MM.1S (cell line): ENCODE results near the gene GAA.

Experiments
- DNase-seq: peaks from one replicate; pipeline ENCODE4 v3.0.0-alpha.2; 2015
- H2AFZ ChIP-seq: fragments of 300-600 bp; sonication (generic); 2 replicates; pipeline ENCODE4 v1.6.0; 2016; ENCODE audit warnings: antibody characterized with exemption, low read length
- H3F3A ChIP-seq: fragments of 300-600 bp; sonication (generic); 2 replicates; pipeline ENCODE4 v1.6.1; 2016; ENCODE audit warnings: mild to moderate bottlenecking, antibody characterized with exemption, low read length, moderate library complexity, mixed read lengths; ENCODE audit not compliant: insufficient read depth
- H3K27ac ChIP-seq: fragments of 300-600 bp; sonication (generic); 2 replicates; pipeline ENCODE4 v1.5.1; 2016; ENCODE audit warnings: mild to moderate bottlenecking, low read length
- H3K27me3 ChIP-seq: fragments of 300-600 bp; sonication (generic); replicated peaks from 2 replicates; pipeline ENCODE4 v1.6.0; 2016; ENCODE audit warnings: low read length; ENCODE audit not compliant: insufficient read depth
- H3K36me3 ChIP-seq: fragments of 300-600 bp; sonication (generic); replicated peaks from 2 replicates; pipeline ENCODE4 v1.6.1; 2016; ENCODE audit warnings: mild to moderate bottlenecking, low read length, mixed read lengths; ENCODE audit not compliant: insufficient read depth
- H3K4me1 ChIP-seq: fragments of 300-600 bp; sonication (generic); 2 replicates; pipeline ENCODE4 v1.6.1; 2016; ENCODE audit warnings: low read length, mixed read lengths
- H3K4me2 ChIP-seq: fragments of 300-600 bp; sonication (generic); 2 replicates; pipeline ENCODE4 v1.6.0; 2016; ENCODE audit warnings: low read depth, low read length
- H3K4me3 ChIP-seq: fragments of 300-600 bp; sonication (generic); 2 replicates; pipeline ENCODE4 v1.5.1; 2016; ENCODE audit warnings: low read length, mixed read lengths
- H3K79me2 ChIP-seq: fragments of 300-600 bp; sonication (generic); 2 replicates; pipeline ENCODE4 v1.6.1; 2016; ENCODE audit warnings: mixed run types, low read length, mixed read lengths
- H3K9ac ChIP-seq: fragments of 300-600 bp; sonication (generic); 2 replicates; pipeline ENCODE4 v1.6.1; 2016; ENCODE audit warnings: low read length, mixed read lengths
- H3K9me2 ChIP-seq: fragments of 300-600 bp; sonication (generic); replicated peaks from 2 replicates; pipeline ENCODE4 v1.6.1; 2016; ENCODE audit warnings: mild to moderate bottlenecking, low read length, mixed read lengths; ENCODE audit not compliant: insufficient read depth
- H3K9me3 ChIP-seq: fragments of 300-600 bp; sonication (generic); replicated peaks from 2 replicates; pipeline ENCODE4 v1.6.1; 2016; ENCODE audit warnings: mild to moderate bottlenecking, low read length, mixed read lengths; ENCODE audit not compliant: insufficient read depth
- H4K20me1 ChIP-seq: fragments of 300-600 bp; sonication (generic); 2 replicates; pipeline ENCODE4 v1.6.1; 2016; ENCODE audit warnings: mild to moderate bottlenecking, low read length, moderate library complexity, mixed read lengths; ENCODE audit not compliant: insufficient read depth
- EZH2 ChIP-seq: fragments of 300-600 bp; sonication (generic); optimal IDR thresholded peaks from 2 replicates; pipeline ENCODE3; 2017; ENCODE audit warnings: low read depth, mild to moderate bottlenecking, antibody characterized with exemption, low read length, mixed read lengths
- EZH2phosphoT487 ChIP-seq: fragments of 300-600 bp; sonication (generic); IDR thresholded peaks from 2 replicates; pipeline ENCODE4 v1.6.1; 2018; ENCODE audit warnings: antibody characterized with exemption, low read length
- TF ChIP-seq, protein P1 (sequence below): fragments of 300-600 bp; sonication (generic); IDR thresholded peaks from 2 replicates; pipeline ENCODE4 v1.5.1; 2016; ENCODE audit warnings: antibody characterized with exemption, low read length, mixed read lengths

The GAA gene

DNA sequence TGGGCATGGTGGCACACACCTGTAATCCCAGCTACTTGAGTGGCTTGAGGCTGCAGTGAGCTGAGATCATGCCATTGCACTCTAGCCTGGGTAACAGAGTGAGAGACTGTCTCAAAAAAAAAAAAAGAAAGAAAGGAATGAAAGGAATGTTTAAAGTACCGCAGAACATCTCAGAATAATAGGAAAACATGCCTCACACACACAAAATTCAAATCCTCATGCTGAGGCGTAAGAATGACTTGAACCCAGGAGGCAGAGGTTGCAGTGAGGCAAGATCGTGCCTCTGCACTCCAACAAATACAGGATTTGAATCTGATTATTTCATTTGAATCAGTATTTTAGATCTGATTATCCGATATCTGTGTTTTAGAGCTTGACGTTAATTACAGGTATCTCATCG, 21.3 kb upstream of the GAA start:
- H3K4me3 ChIP-seq = no peak overlapping the region
- no peaks in the 10 kb centered on the region for H4K20me1 ChIP-seq
- no peaks in the 10 kb centered on the region for H3K9me3 ChIP-seq
- H3K36me3 ChIP-seq = no peaks in the 10 kb centered on the region
- no peak overlapping the region for H3K9ac ChIP-seq
- H3K9me2 ChIP-seq = no peaks in the 10 kb centered on the region
- H3F3A ChIP-seq = no peaks in the 10 kb centered on the region
- no peak overlapping the region for H3K4me2 ChIP-seq
- no peak overlapping the region for H3K27ac ChIP-seq
- no peak for DNase-seq
- H3K4me1 ChIP-seq = no peaks in the 10 kb centered on the region
- no peak for TF ChIP-seq EZH2phosphoT487
- TF ChIP-seq, protein P1, sequence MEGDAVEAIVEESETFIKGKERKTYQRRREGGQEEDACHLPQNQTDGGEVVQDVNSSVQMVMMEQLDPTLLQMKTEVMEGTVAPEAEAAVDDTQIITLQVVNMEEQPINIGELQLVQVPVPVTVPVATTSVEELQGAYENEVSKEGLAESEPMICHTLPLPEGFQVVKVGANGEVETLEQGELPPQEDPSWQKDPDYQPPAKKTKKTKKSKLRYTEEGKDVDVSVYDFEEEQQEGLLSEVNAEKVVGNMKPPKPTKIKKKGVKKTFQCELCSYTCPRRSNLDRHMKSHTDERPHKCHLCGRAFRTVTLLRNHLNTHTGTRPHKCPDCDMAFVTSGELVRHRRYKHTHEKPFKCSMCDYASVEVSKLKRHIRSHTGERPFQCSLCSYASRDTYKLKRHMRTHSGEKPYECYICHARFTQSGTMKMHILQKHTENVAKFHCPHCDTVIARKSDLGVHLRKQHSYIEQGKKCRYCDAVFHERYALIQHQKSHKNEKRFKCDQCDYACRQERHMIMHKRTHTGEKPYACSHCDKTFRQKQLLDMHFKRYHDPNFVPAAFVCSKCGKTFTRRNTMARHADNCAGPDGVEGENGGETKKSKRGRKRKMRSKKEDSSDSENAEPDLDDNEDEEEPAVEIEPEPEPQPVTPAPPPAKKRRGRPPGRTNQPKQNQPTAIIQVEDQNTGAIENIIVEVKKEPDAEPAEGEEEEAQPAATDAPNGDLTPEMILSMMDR = no peak
- no peak for TF ChIP-seq EZH2
- H3K27me3 ChIP-seq = peaks cover 89% of the 10 kb centered on the region
- no peaks in the 10 kb centered on the region for H3K79me2 ChIP-seq
- H2AFZ ChIP-seq = no peak overlapping the region

DNA sequence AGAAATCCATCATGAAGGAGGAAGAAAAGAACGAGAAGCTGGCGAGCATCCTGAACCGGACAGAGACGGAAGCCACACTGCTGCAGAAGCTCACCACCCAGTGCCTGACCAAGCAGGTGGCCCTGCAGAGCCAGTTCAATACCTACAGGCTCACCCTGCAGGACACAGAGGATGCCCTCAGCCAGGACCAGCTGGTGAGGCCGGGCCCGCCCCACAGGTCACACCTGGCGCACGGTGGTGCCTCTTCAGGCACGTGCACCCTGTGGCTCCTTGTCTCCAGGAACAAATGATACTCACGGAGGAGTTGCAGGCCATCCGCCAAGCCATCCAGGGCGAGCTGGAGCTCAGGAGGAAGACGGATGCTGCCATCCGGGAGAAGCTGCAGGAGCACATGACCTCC, 19.8 kb upstream of the GAA start:
- H3K27me3 ChIP-seq = peaks cover 88% of the 10 kb centered on the region
- no peak for DNase-seq
- H3F3A ChIP-seq = no peaks in the 10 kb centered on the region
- H2AFZ ChIP-seq = no peak overlapping the region
- no peak for TF ChIP-seq EZH2phosphoT487
- TF ChIP-seq, protein P1 = no peak
- no peak for TF ChIP-seq EZH2
- H4K20me1 ChIP-seq = no peaks in the 10 kb centered on the region
- H3K4me2 ChIP-seq = no peak overlapping the region
- no peak overlapping the region for H3K27ac ChIP-seq
- H3K9me3 ChIP-seq = no peaks in the 10 kb centered on the region
- no peak overlapping the region for H3K4me3 ChIP-seq
- no peaks in the 10 kb centered on the region for H3K4me1 ChIP-seq
- H3K36me3 ChIP-seq = no peaks in the 10 kb centered on the region
- H3K79me2 ChIP-seq = no peaks in the 10 kb centered on the region
- H3K9ac ChIP-seq = no peak overlapping the region
- no peaks in the 10 kb centered on the region for H3K9me2 ChIP-seq

DNA sequence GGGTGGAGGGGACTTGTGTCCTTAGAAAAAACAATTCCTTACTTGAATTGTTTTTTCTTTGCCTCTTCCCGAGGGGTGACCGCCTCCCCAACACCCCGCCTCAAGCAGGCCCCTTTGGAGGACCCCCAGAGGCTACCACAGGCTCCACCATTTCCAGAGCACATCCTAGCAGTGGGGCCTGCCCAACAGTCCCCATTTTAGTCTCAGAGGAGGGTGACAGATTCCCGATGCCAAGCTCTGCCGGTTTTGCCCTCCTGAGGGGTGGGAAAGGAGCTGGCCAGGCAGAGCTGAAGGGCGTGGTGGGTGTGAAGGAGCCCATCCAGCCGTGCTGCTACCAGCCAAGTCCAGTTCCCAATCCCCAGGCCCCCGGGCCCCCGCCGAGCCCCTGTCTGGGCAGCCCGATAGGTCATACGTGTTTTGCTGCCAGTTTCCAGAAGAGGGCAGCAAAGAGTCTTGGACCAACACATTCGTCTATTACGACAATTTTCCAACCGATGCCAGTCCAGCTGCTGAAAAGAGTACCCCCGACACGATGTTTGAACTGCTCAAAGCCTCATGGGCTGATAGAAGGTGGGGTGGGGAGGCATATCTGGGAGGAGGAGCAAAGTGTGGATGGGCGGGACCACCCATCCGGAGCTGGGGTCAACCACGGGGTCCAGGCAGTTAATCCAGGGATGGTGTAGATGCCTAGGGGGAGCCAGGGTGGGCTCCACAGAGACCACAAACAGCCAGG, 18.8 kb upstream of the GAA start:
- TF ChIP-seq EZH2 = no peak
- TF ChIP-seq, protein P1 = peak; percentile 72
- Histone ChIP-seq H4K20me1 (no peaks in the 10 kb centered on the region), H3K27ac (no peak overlapping the region), H3K4me3 (no peak overlapping the region), H3K9ac (no peak overlapping the region), H3K27me3 (peaks cover 88% of the 10 kb centered on the region), H3K9me2 (no peaks in the 10 kb centered on the region), H3K4me2 (peak overlapping the region; percentile 30; the same call in 1 of the 2 replicates), H3K79me2 (no peaks in the 10 kb centered on the region), H3F3A (no peaks in the 10 kb centered on the region), H2AFZ (peak overlapping the region; percentile 35; the same call in 1 of the 2 replicates), H3K36me3 (no peaks in the 10 kb centered on the region), H3K9me3 (no peaks in the 10 kb centered on the region), H3K4me1 (no peaks in the 10 kb centered on the region)
- peak; percentile 57 for DNase-seq
